ENCODE results near the gene FH.

The FH gene

GRCh38 chr1:241459186-241459802 lies 60.3 kb downstream of the FH start:
- Mint-ChIP-seq H3K4me3 (no peak overlapping the region), H3K27me3 (peaks cover 3% of the 10 kb centered on the region), H3K27ac (no peak overlapping the region), H3K4me1 (no peaks in the 10 kb centered on the region), H3K36me3 (no peaks in the 10 kb centered on the region), H3K9me3 (no peaks in the 10 kb centered on the region)
- no peak for DNase-seq
- CTCF ChIA-PET = interaction anchor here (0.9 kb wide), 1 partner anchor 11 kb away, joined by 3 read pairs; no protein-coding TSS in a partner anchor

GRCh38 chr1:241457421-241457820 lies 62.1 kb downstream of the FH start:
- no peak overlapping the region for H3K4me3 Mint-ChIP-seq
- H3K36me3 Mint-ChIP-seq = no peaks in the 10 kb centered on the region
- H3K27me3 Mint-ChIP-seq = no peaks in the 10 kb centered on the region
- H3K4me1 Mint-ChIP-seq = no peaks in the 10 kb centered on the region
- CTCF ChIA-PET = no interaction called here
- no peak overlapping the region for H3K27ac Mint-ChIP-seq
- no peak for DNase-seq
- H3K9me3 Mint-ChIP-seq = no peaks in the 10 kb centered on the region

GRCh38 chr1:241456743-241457142 lies 62.8 kb downstream of the FH start:
- CTCF ChIA-PET = no interaction called here
- Mint-ChIP-seq H3K4me1 (no peaks in the 10 kb centered on the region), H3K27me3 (no peaks in the 10 kb centered on the region), H3K27ac (no peak overlapping the region), H3K4me3 (no peak overlapping the region), H3K36me3 (no peaks in the 10 kb centered on the region), H3K9me3 (no peaks in the 10 kb centered on the region)
- DNase-seq = no peak

- Mint-ChIP-seq H3K27ac (no peak overlapping the region), H3K4me1 (no peaks in the 10 kb centered on the region), H3K9me3 (no peaks in the 10 kb centered on the region), H3K27me3 (no peaks in the 10 kb centered on the region), H3K36me3 (no peaks in the 10 kb centered on the region), H3K4me3 (no peak overlapping the region)
- no peak for DNase-seq
- CTCF ChIA-PET = no interaction called here
Observed at GRCh38 chr1:241453732-241454131, 65.8 kb downstream of the FH start.

- CTCF ChIA-PET = no interaction called here
- Mint-ChIP-seq H3K27me3 (no peaks in the 10 kb centered on the region), H3K4me3 (no peak overlapping the region), H3K4me1 (no peaks in the 10 kb centered on the region), H3K36me3 (no peaks in the 10 kb centered on the region), H3K27ac (no peak overlapping the region), H3K9me3 (no peaks in the 10 kb centered on the region)
- no peak for DNase-seq
Observed at GRCh38 chr1:241451956-241452355, 67.6 kb downstream of the FH start.
